IMR-90 (cell line): ENCODE measurements around the gene TCERG1L. TPM values are rescaled to one million over a fixed set of nuclear protein-coding genes. Genes with fewer than 3 reads are reported as not detected.

Source experiments
- ATAC-seq: fragments of 200-7000 bp; cut with Tn5 transposase; 2 replicates; pipeline ENCODE4 v1.9.1; 2020; ENCODE audit warnings: low read depth, mild to moderate bottlenecking, moderate library complexity
- BruUV-seq: library from RNA; stranded (reverse); fragments of 400-500 nt; replicated peaks from 2 replicates; lab custom pipeline; 2021; lab: Mats Ljungman, UMichigan
- CTCF ChIA-PET: fragments of 300-600 bp; formaldehyde crosslinking; extraction: SDS; loops from one replicate; lab custom pipeline; 2021; ENCODE audit warnings: antibody characterized with exemption; lab: Yijun Ruan, JAX
- POLR2A ChIA-PET: fragments of 300-600 bp; sonication (Branson Sonifier 250); formaldehyde crosslinking; loops from one replicate; lab custom pipeline; 2022; ENCODE audit warnings: antibody characterized with exemption; ENCODE audit not compliant: unreplicated experiment; lab: Charles Lee
- DNase-seq: peaks from one replicate; pipeline ENCODE4 v3.0.0; 2013
- H2AFZ ChIP-seq: replicated peaks from 2 replicates; pipeline ENCODE3; 2013; ENCODE audit warnings: low read length, mild to moderate bottlenecking; ENCODE audit not compliant: poor library complexity
- H2AK5ac ChIP-seq: 2 replicates; pipeline ENCODE4 v1.6.1; 2013; ENCODE audit warnings: low read depth, low read length, inconsistent platforms
- H2AK9ac ChIP-seq: replicated peaks from 2 replicates; pipeline ENCODE3; 2013; ENCODE audit warnings: mild to moderate bottlenecking, low read depth, low read length, moderate library complexity; ENCODE audit not compliant: poor library complexity
- H2BK120ac ChIP-seq: 2 replicates; pipeline ENCODE4 v1.6.1; 2013; ENCODE audit warnings: low read depth, low read length, inconsistent platforms
- H2BK15ac ChIP-seq: 3 replicates; pipeline ENCODE4 v1.6.1; 2013; ENCODE audit warnings: low read depth, low read length, inconsistent platforms
- H2BK20ac ChIP-seq: 2 replicates; pipeline ENCODE4 v1.6.1; 2013; ENCODE audit warnings: low read depth, mild to moderate bottlenecking, inconsistent platforms, low read length, moderate library complexity
- H2BK5ac ChIP-seq: 2 replicates; pipeline ENCODE4 v1.6.1; 2013; ENCODE audit warnings: mild to moderate bottlenecking, low read depth, low read length, inconsistent platforms; ENCODE audit not compliant: poor library complexity, severe bottlenecking
- H3K14ac ChIP-seq: replicated peaks from 2 replicates; pipeline ENCODE4 v1.6.1; 2013; ENCODE audit warnings: low read depth, low read length, inconsistent platforms
- H3K18ac ChIP-seq: 2 replicates; pipeline ENCODE4 v1.6.1; 2013; ENCODE audit warnings: low read depth, low read length, control low read depth
- H3K23ac ChIP-seq: 2 replicates; pipeline ENCODE4 v1.6.1; 2013; ENCODE audit warnings: low read depth, low read length, inconsistent platforms
- H3K27ac ChIP-seq: 2 replicates; pipeline ENCODE4 v1.5.1; 2013; ENCODE audit warnings: mild to moderate bottlenecking, control low read depth, low read length; ENCODE audit not compliant: insufficient read depth
- H3K27me3 ChIP-seq: 2 replicates; pipeline ENCODE4 v1.6.1; 2013; ENCODE audit warnings: low read length; ENCODE audit not compliant: control insufficient read depth, insufficient read depth
- H3K36me3 ChIP-seq: 2 replicates; pipeline ENCODE4 v1.6.1; 2013; ENCODE audit warnings: low read length, mixed read lengths; ENCODE audit not compliant: control insufficient read depth, insufficient read depth
- H3K4ac ChIP-seq: 2 replicates; pipeline ENCODE4 v1.6.1; 2013; ENCODE audit warnings: low read depth, low read length, inconsistent platforms
- H3K4me1 ChIP-seq: 2 replicates; pipeline ENCODE4 v1.6.1; 2013; ENCODE audit warnings: low read length, mixed read lengths; ENCODE audit not compliant: control insufficient read depth, insufficient read depth
- H3K4me2 ChIP-seq: 2 replicates; pipeline ENCODE4 v1.6.1; 2013; ENCODE audit warnings: low read depth, mild to moderate bottlenecking, control low read depth, low read length, moderate library complexity
- H3K4me3 ChIP-seq: 2 replicates; pipeline ENCODE4 v1.5.1; 2013; ENCODE audit warnings: low read depth, mild to moderate bottlenecking, control low read depth, low read length, moderate library complexity; ENCODE audit not compliant: insufficient read depth
- H3K56ac ChIP-seq: 2 replicates; pipeline ENCODE4 v1.6.1; 2013; ENCODE audit warnings: low read length, inconsistent platforms; ENCODE audit not compliant: insufficient read depth; ENCODE audit errors: extremely low read depth
- H3K79me1 ChIP-seq, 2 experiments: 2 replicates each; pipeline ENCODE4 v1.6.1; 2013; ENCODE audit warnings: low read length in 2 of 2, inconsistent platforms in 1 of 2, low read depth in 1 of 2
- H3K9ac ChIP-seq: 2 replicates; pipeline ENCODE4 v1.6.1; 2013; ENCODE audit warnings: low read depth, low read length, control low read depth
- H3K9me1 ChIP-seq: 2 replicates; pipeline ENCODE4 v1.6.1; 2013; ENCODE audit warnings: low read length, inconsistent platforms; ENCODE audit not compliant: insufficient read depth
- H3K9me3 ChIP-seq: 2 replicates; pipeline ENCODE4 v1.6.1; 2013; ENCODE audit warnings: low read length; ENCODE audit not compliant: control insufficient read depth, insufficient read depth
- H4K20me1 ChIP-seq: 2 replicates; pipeline ENCODE4 v1.6.1; 2013; ENCODE audit warnings: low read length, inconsistent platforms; ENCODE audit not compliant: insufficient read depth
- H4K5ac ChIP-seq: 2 replicates; pipeline ENCODE4 v1.6.1; 2013; ENCODE audit warnings: mild to moderate bottlenecking, low read depth, low read length, control low read depth
- H4K8ac ChIP-seq, 2 experiments: 2 replicates each; pipeline ENCODE4 v1.6.1; 2013; ENCODE audit warnings: low read depth in 2 of 2, low read length in 2 of 2, control low read depth in 1 of 2, inconsistent platforms in 1 of 2
- H4K91ac ChIP-seq: 2 replicates; pipeline ENCODE4 v1.6.1; 2013; ENCODE audit warnings: low read depth, low read length, inconsistent platforms; ENCODE audit not compliant: insufficient read depth
- MAFK ChIP-seq: IDR thresholded peaks from 2 replicates; pipeline ENCODE4 v1.6.1; 2012; ENCODE audit warnings: low read depth, low read length, improper control_type of control experiment
- MAZ ChIP-seq: IDR thresholded peaks from 2 replicates; pipeline ENCODE4 v1.6.1; 2012; ENCODE audit warnings: low read depth, mild to moderate bottlenecking, low read length, improper control_type of control experiment, moderate library complexity, borderline replicate concordance
- RFX5 ChIP-seq: IDR thresholded peaks from 2 replicates; pipeline ENCODE4 v1.8.0; 2012; ENCODE audit warnings: low read depth, mild to moderate bottlenecking, low read length, moderate library complexity
- SMC3 ChIP-seq: fragments of 150-350 bp; IDR thresholded peaks from 2 replicates; pipeline ENCODE4 v1.6.1; 2016; ENCODE audit warnings: low read depth, mild to moderate bottlenecking, antibody characterized with exemption, low read length, moderate library complexity
- WGBS, 2 experiments: methylation state at CpG; one replicate each; pipeline versions ENCODE4 v1.1.5 to v1.1.7; 2013; ENCODE audit warnings: missing lambda C conversion rate in 2 of 2; ENCODE audit not compliant: insufficient read length in 1 of 2; ENCODE audit errors: extremely low coverage in 2 of 2; 5-methylcytosine and 5-hydroxymethylcytosine counted together
- dilution Hi-C: fragments of 300-500 bp; cut with HindIII; formaldehyde crosslinking; loops from one replicate; pipeline ENCODE4 v1.14.3; 2018; ENCODE audit warnings: low sequenced_read_pairs; ENCODE audit not compliant: unreplicated experiment
- in situ Hi-C: fragments of 300-500 bp; cut with MboI; formaldehyde crosslinking; loops from 3 replicates; pipeline ENCODE4 v1.14.3; 2019; ENCODE audit warnings: low sequenced_read_pairs, inconsistent platforms, mixed read lengths
- intact Hi-C: fragments of 100-400 bp; cut with micrococcal nuclease; formaldehyde crosslinking; loops from 2 replicates; pipeline ENCODE4 v1.10.0; 2022
- polyA plus RNA-seq, 3 experiments: library from polyadenylated mRNA; depleted of rRNA; stranded (reverse); fragments of >200 nt; gene quantifications; 2 replicates each; pipeline ENCODE4 v1.2.3, GENCODE V29; 2012; ENCODE audit warnings: low replicate concordance in 1 of 3
- total RNA-seq: library from RNA; depleted of rRNA; stranded (reverse); fragments of >200 nt; gene quantifications from 2 replicates; pipeline ENCODE4 v1.2.3, GENCODE V29; 2012
- TF ChIP-seq, protein P1 (sequence below): fragments of 150-350 bp; IDR thresholded peaks from 2 replicates; pipeline ENCODE4 v1.6.1; 2016; ENCODE audit warnings: low read depth, mild to moderate bottlenecking, low read length, moderate library complexity, borderline replicate concordance
- TF ChIP-seq, protein P2 (sequence below): conservative IDR thresholded peaks from 2 replicates; pipeline ENCODE4 v1.5.1; 2012; ENCODE audit warnings: mild to moderate bottlenecking, low read depth, low read length, improper control_type of control experiment

TCERG1L gene
- total and polyA plus RNA-seq, 2 of the 4 experiments (the other 2 are of a cell fraction), result not detected

DNA sequence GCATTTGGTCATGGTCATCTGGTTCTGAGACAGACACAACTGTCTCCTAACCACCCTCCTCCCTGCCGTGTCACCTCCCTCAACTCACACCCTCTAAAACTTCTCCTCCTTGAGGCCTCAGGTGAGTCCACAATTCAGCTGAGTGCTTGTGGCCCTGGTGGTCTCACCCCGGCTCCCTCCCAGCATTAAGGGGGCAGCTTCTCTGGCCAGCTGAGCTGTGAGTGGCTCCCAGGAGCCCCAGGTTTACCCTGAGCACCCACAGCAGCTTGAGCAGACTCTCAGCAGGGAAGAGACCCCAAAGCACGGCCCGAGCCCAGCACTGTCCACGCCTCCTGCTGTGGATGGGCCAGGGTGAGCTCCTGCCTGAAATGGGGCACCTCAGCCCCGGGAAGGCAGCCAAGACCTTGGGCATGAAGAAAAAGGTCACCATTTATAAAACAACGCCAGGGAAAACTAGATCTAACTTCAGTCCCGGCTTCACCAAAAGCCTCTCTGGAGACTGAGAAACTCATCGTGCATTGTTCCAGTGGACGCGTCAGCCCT is 201.2 kb downstream of the TCERG1L start:
- Histone ChIP-seq H3K18ac (no peak overlapping the region), H2BK20ac (no peak overlapping the region), H2BK120ac (no peak overlapping the region), H3K9me3 (peaks cover 45% of the 10 kb centered on the region), H2BK5ac (no peak overlapping the region), H2AK5ac (no peak overlapping the region), H3K23ac (no peak overlapping the region), H2AK9ac (no peak overlapping the region), H3K79me1 (no peaks in the 10 kb centered on the region), H3K27me3 (no peaks in the 10 kb centered on the region), H4K5ac (no peak overlapping the region), H3K4me2 (no peak overlapping the region), H2BK15ac (no peak overlapping the region), H4K91ac (no peak overlapping the region), H3K56ac (no peak overlapping the region), H4K20me1 (no peaks in the 10 kb centered on the region), H3K4me3 (no peak overlapping the region), H3K9ac (no peak overlapping the region), H3K27ac (no peak overlapping the region), H2AFZ (no peak overlapping the region), H3K36me3 (no peaks in the 10 kb centered on the region), H3K9me1 (no peaks in the 10 kb centered on the region), H3K14ac (no peak overlapping the region), H3K4ac (no peak overlapping the region), H4K8ac (no peak overlapping the region), H3K4me1 (no peaks in the 10 kb centered on the region)
- no peak for DNase-seq
- WGBS, 2 experiments, result 32% methylated on average over 5 of the region's 11 CpGs; no CpG with 5 or more reads in 1 of the 2 experiments
- in situ Hi-C loops, result no loop called here
- ATAC-seq, result no peak
- POLR2A ChIA-PET, result no interaction called here
- TF ChIP-seq SMC3, result no peak
- TF ChIP-seq, protein P1, sequence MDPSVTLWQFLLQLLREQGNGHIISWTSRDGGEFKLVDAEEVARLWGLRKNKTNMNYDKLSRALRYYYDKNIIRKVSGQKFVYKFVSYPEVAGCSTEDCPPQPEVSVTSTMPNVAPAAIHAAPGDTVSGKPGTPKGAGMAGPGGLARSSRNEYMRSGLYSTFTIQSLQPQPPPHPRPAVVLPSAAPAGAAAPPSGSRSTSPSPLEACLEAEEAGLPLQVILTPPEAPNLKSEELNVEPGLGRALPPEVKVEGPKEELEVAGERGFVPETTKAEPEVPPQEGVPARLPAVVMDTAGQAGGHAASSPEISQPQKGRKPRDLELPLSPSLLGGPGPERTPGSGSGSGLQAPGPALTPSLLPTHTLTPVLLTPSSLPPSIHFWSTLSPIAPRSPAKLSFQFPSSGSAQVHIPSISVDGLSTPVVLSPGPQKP, result no peak
- no peak for TF ChIP-seq MAFK
- TF ChIP-seq RFX5, result no peak
- TF ChIP-seq MAZ, result no peak
- TF ChIP-seq, protein P2, sequence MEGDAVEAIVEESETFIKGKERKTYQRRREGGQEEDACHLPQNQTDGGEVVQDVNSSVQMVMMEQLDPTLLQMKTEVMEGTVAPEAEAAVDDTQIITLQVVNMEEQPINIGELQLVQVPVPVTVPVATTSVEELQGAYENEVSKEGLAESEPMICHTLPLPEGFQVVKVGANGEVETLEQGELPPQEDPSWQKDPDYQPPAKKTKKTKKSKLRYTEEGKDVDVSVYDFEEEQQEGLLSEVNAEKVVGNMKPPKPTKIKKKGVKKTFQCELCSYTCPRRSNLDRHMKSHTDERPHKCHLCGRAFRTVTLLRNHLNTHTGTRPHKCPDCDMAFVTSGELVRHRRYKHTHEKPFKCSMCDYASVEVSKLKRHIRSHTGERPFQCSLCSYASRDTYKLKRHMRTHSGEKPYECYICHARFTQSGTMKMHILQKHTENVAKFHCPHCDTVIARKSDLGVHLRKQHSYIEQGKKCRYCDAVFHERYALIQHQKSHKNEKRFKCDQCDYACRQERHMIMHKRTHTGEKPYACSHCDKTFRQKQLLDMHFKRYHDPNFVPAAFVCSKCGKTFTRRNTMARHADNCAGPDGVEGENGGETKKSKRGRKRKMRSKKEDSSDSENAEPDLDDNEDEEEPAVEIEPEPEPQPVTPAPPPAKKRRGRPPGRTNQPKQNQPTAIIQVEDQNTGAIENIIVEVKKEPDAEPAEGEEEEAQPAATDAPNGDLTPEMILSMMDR, result no peak
- dilution Hi-C loops, result no loop called here
- no TSS peak for BruUV-seq
- CTCF ChIA-PET, result no interaction called here
- intact Hi-C loops, result no loop called here
